ENCODE data around the gene CAMTA1. TPM values are rescaled to one million over a fixed set of nuclear protein-coding genes. Genes with fewer than 3 reads are reported as not detected.

CAMTA1 gene
- total RNA-seq, 4 donors from 2014 or later = 45.3 to 68.9 (median 62.0) TPM

GRCh38 chr1:6909857-6910256 lies 124.6 kb downstream of the CAMTA1 start:
- ATAC-seq (ENCODE audit: low FRiP score) = no peak
- DNase-seq (ENCODE audit: low spot score) = no peak
- TF ChIP-seq, protein P1, sequence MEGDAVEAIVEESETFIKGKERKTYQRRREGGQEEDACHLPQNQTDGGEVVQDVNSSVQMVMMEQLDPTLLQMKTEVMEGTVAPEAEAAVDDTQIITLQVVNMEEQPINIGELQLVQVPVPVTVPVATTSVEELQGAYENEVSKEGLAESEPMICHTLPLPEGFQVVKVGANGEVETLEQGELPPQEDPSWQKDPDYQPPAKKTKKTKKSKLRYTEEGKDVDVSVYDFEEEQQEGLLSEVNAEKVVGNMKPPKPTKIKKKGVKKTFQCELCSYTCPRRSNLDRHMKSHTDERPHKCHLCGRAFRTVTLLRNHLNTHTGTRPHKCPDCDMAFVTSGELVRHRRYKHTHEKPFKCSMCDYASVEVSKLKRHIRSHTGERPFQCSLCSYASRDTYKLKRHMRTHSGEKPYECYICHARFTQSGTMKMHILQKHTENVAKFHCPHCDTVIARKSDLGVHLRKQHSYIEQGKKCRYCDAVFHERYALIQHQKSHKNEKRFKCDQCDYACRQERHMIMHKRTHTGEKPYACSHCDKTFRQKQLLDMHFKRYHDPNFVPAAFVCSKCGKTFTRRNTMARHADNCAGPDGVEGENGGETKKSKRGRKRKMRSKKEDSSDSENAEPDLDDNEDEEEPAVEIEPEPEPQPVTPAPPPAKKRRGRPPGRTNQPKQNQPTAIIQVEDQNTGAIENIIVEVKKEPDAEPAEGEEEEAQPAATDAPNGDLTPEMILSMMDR (IDR thresholded peaks at IDR 0.05) = no peak

GRCh38 chr1:6911021-6911941 lies 126.0 kb downstream of the CAMTA1 start:
- TF ChIP-seq, protein P1 (IDR thresholded peaks at IDR 0.05) = no peak
- DNase-seq (ENCODE audit: low spot score) (no peak), ATAC-seq (ENCODE audit: low FRiP score) (no peak)

DNA sequence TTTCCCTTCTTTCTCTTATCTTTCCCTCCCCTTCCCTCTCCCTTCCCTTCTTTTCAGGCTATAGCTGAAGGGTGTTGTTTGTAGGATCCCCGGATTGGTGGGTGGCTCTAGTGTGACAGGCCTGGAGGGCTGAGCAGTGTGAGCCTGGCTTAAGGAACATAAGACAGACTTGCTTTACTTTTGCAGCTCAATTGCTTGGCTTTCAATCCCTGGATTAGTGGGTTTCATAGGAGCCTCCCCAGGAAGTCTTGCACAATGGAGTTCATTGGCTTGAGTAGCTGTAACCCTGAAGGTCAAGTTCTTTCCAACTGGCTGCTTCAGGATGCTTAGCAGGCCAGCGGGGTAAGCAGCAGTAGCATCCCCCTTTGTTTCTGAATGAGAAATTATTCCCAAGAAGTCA lies 126.7 kb downstream of the CAMTA1 start:
- ATAC-seq (ENCODE audit: low FRiP score) (no peak), DNase-seq (ENCODE audit: low spot score) (no peak)
- TF ChIP-seq, protein P1 (IDR thresholded peaks at IDR 0.05) = no peak

- no peak for DNase-seq (ENCODE audit: low spot score)
- ATAC-seq (ENCODE audit: low FRiP score) = no peak
- TF ChIP-seq, protein P1 (IDR thresholded peaks at IDR 0.05) = no peak
These were observed 127.3 kb downstream of the CAMTA1 start for GRCh38 chr1:6912518-6912917.

DNA sequence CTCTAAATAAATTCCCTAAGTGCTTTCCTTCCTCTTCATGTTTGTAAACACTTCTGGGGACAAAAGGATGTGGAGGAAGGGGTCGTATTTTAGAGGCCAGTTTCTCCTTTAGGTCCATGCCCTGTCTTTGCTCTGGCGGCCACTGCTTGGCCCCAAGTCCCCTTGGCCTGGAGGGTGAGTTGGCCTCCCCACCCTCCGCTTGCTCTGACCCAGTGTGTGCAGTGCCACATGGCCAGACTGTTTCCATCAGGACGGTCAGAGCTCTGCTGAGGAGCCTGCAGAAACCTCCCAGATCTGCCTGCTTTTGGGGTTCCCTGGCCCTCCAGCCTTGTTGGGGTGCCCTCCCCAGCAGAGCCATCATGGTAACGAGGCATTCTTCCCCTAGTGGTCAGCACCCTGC lies 127.8 kb downstream of the CAMTA1 start:
- DNase-seq (ENCODE audit: low spot score) (no peak), ATAC-seq (ENCODE audit: low FRiP score) (no peak)
- TF ChIP-seq, protein P1 (IDR thresholded peaks at IDR 0.05) = no peak

DNA sequence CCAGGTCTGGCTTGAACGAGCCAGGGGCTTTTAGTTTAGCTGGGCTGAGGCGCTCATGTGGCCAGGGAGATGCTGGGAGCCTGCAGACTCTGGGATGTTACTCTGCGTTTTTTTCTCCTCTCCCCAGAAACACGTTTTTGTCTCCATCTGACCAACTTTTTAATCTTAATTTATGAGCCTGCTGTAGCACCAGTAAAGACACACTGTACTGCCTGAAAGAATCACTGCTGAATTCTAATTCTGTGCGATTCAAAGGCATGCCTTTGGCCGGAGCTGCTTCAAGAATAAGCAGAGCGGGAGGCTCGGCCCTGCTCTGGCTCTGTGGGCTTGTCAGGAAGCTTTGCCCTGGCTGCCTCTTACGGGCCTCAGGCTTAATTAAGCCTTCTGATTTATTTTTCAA lies 129.5 kb downstream of the CAMTA1 start:
- DNase-seq (ENCODE audit: low spot score) = no peak
- TF ChIP-seq, protein P1 (IDR thresholded peaks at IDR 0.05) = no peak
- no peak for ATAC-seq (ENCODE audit: low FRiP score)

Data from omental fat pad (tissue), 4 donors.